WTC11 (cell line): ENCODE results near the gene PIGZ. TPM values are rescaled to one million over a fixed set of nuclear protein-coding genes. Genes with fewer than 3 reads are reported as not detected.

Experiments
- ATAC-seq: fragments of 200-7000 bp; cut with Tn5 transposase; 2 replicates; pipeline ENCODE4 v1.10.0; 2021; ENCODE audit warnings: mild to moderate bottlenecking, moderate library complexity
- CTCF ChIA-PET: fragments of 300-600 bp; sonication (Branson Sonifier 250); formaldehyde crosslinking; loops from one replicate; lab custom pipeline; 2021; ENCODE audit warnings: antibody characterized with exemption; lab: Charles Lee
- POLR2A ChIA-PET: fragments of 350-600 bp; sonication (Branson Sonifier 250); formaldehyde crosslinking; loops from one replicate; lab custom pipeline; 2021; ENCODE audit warnings: antibody characterized with exemption; lab: Charles Lee
- DNase-seq: peaks from one replicate; pipeline ENCODE4 v3.0.0; 2021; ENCODE audit warnings: low spot score
- H3K27ac Mint-ChIP-seq: 2 replicates; pipeline ENCODE4 v1.8.0; 2021; ENCODE audit warnings: mixed read lengths
- H3K27me3 Mint-ChIP-seq: 2 replicates; pipeline ENCODE4 v1.8.0; 2021; ENCODE audit warnings: low read depth, mild to moderate bottlenecking, moderate library complexity, mixed read lengths
- H3K36me3 Mint-ChIP-seq: 2 replicates; pipeline ENCODE4 v1.8.0; 2021; ENCODE audit warnings: mixed read lengths
- H3K4me1 Mint-ChIP-seq: 2 replicates; pipeline ENCODE4 v1.8.0; 2022; ENCODE audit warnings: mixed read lengths
- H3K4me3 Mint-ChIP-seq: 2 replicates; pipeline ENCODE4 v1.8.0; 2021; ENCODE audit warnings: mild to moderate bottlenecking, moderate library complexity, mixed read lengths
- H3K9me3 Mint-ChIP-seq: 2 replicates; pipeline ENCODE4 v1.8.0; 2021; ENCODE audit warnings: mixed read lengths
- AFF4 ChIP-seq: sonication (generic); formaldehyde crosslinking; IDR thresholded peaks from 2 replicates; pipeline ENCODE4 v1.8.1; 2023; ENCODE audit warnings: mild to moderate bottlenecking, missing genetic modification reagents, borderline replicate concordance
- E2F4 ChIP-seq: sonication (generic); formaldehyde crosslinking; IDR thresholded peaks from 2 replicates; pipeline ENCODE4 v1.8.1; 2022; ENCODE audit warnings: low read depth, mild to moderate bottlenecking, moderate library complexity, missing genetic modification reagents, borderline replicate concordance
- ETV6 ChIP-seq: sonication (generic); formaldehyde crosslinking; IDR thresholded peaks from 2 replicates; pipeline ENCODE4 v1.8.1; 2022; ENCODE audit warnings: mild to moderate bottlenecking, missing genetic modification reagents
- GTF2I ChIP-seq: fragments of 250-450 bp; sonication (Bioruptor Pico); conservative IDR thresholded peaks from 2 replicates; pipeline ENCODE4 v1.4.0; 2021; ENCODE audit warnings: mild to moderate bottlenecking
- HMGXB4 ChIP-seq: sonication (generic); formaldehyde crosslinking; IDR thresholded peaks from 2 replicates; pipeline ENCODE4 v1.8.1; 2023; ENCODE audit warnings: mild to moderate bottlenecking, moderate library complexity, missing genetic modification reagents
- RELA ChIP-seq: sonication (generic); formaldehyde crosslinking; IDR thresholded peaks from 2 replicates; pipeline ENCODE4 v1.8.1; 2022; ENCODE audit warnings: missing genetic modification reagents, mild to moderate bottlenecking, borderline replicate concordance
- STAT6 ChIP-seq: sonication (generic); formaldehyde crosslinking; conservative IDR thresholded peaks from 2 replicates; pipeline ENCODE4 v1.8.1; 2023; ENCODE audit warnings: mild to moderate bottlenecking, low read depth, missing genetic modification reagents, moderate library complexity
- TEAD1 ChIP-seq: sonication (generic); formaldehyde crosslinking; IDR thresholded peaks from 2 replicates; pipeline ENCODE4 v1.8.0; 2022; ENCODE audit warnings: mild to moderate bottlenecking, missing genetic modification reagents
- TP53 ChIP-seq: sonication (generic); formaldehyde crosslinking; IDR thresholded peaks from 2 replicates; pipeline ENCODE4 v1.8.1; 2023; ENCODE audit warnings: mild to moderate bottlenecking, missing genetic modification reagents
- USF1 ChIP-seq: sonication (generic); formaldehyde crosslinking; IDR thresholded peaks from 2 replicates; pipeline ENCODE4 v1.8.0; 2022; ENCODE audit warnings: mild to moderate bottlenecking, missing genetic modification reagents
- total RNA-seq: library from RNA; stranded (reverse); gene quantifications from 3 replicates; pipeline ENCODE4 v1.2.3, GENCODE V29; 2021

PIGZ gene
- total RNA-seq, 1 experiment from 2014 or later: 0.37 TPM

GRCh38 chr3:196949750-196950149 is 18.9 kb downstream of the PIGZ start:
- DNase-seq (no peak), ATAC-seq (no peak)
- no peaks in the 10 kb centered on the region for H3K36me3 Mint-ChIP-seq
- H3K4me3 Mint-ChIP-seq: no peak overlapping the region
- POLR2A ChIA-PET: no interaction called here
- peaks cover 6% of the 10 kb centered on the region for H3K4me1 Mint-ChIP-seq
- TF ChIP-seq AFF4 (CRISPR knock-in tag) (no peak), USF1 (CRISPR knock-in tag) (no peak), STAT6 (CRISPR knock-in tag) (no peak)
- CTCF ChIA-PET: interaction anchor here (1.8 kb wide), 1 partner anchor 20 kb away, joined by 8 read pairs; no protein-coding TSS in a partner anchor
- H3K27me3 Mint-ChIP-seq: peaks cover 4% of the 10 kb centered on the region; the same call in 1 of the 2 replicates
- no peaks in the 10 kb centered on the region for H3K9me3 Mint-ChIP-seq
- H3K27ac Mint-ChIP-seq: no peak overlapping the region

- TF ChIP-seq E2F4 (CRISPR knock-in tag): no peak
- TF ChIP-seq TEAD1: no peak
- TF ChIP-seq TP53 (CRISPR knock-in tag): no peak
- no peak for TF ChIP-seq STAT6 (CRISPR knock-in tag)
- no peak for TF ChIP-seq RELA
- TF ChIP-seq GTF2I (CRISPR knock-in tag): no peak
- no peak for TF ChIP-seq HMGXB4 (CRISPR knock-in tag)
- TF ChIP-seq ETV6: no peak
- TF ChIP-seq, all 79 proteins: peak for 0
- Mint-ChIP-seq H3K9me3 (no peaks in the 10 kb centered on the region), H3K27me3 (0 out of 2 replicates have a peak, but pooled peaks cover under 1% of the 10 kb centered on the region), H3K4me3 (no peak overlapping the region), H3K36me3 (no peaks in the 10 kb centered on the region), H3K27ac (no peak overlapping the region), H3K4me1 (peaks cover 11% of the 10 kb centered on the region)
- POLR2A ChIA-PET: no interaction called here
- CTCF ChIA-PET: interaction anchor here (1.5 to 1.6 kb wide), 2 partner anchors 21 to 340 kb away, joined by 6 to 10 read pairs; no protein-coding TSS in a partner anchor
- ATAC-seq: no peak
- DNase-seq: no peak
These were observed 19.4 kb downstream of the PIGZ start for GRCh38 chr3:196949285-196949619.
